Calu3 (cell line): Measurements from ENCODE around the gene NEDD9. TPM values are rescaled to one million over a fixed set of nuclear protein-coding genes. Genes with fewer than 3 reads are reported as not detected.

Experiments
- BruUV-seq: library from RNA; stranded (reverse); fragments of 400-500 nt; replicated peaks from 2 replicates; lab custom pipeline; 2021; lab: Mats Ljungman, UMichigan
- CTCF ChIA-PET: fragments of 300-600 bp; sonication (Branson Sonifier 250); formaldehyde crosslinking; loops from one replicate; lab custom pipeline; 2022; ENCODE audit warnings: antibody characterized with exemption; lab: Charles Lee
- DNase-seq: peaks from one replicate; pipeline ENCODE4 v3.0.0; 2022
- H3K27ac Mint-ChIP-seq: one replicate; pipeline ENCODE4 v1.8.0; 2022; ENCODE audit warnings: mixed read lengths; ENCODE audit not compliant: unreplicated experiment
- H3K27me3 Mint-ChIP-seq: one replicate; pipeline ENCODE4 v1.8.0; 2022; ENCODE audit warnings: mixed read lengths; ENCODE audit not compliant: unreplicated experiment
- H3K36me3 Mint-ChIP-seq: one replicate; pipeline ENCODE4 v1.8.0; 2022; ENCODE audit warnings: mild to moderate bottlenecking, moderate library complexity, mixed read lengths; ENCODE audit not compliant: insufficient read depth, unreplicated experiment
- H3K4me1 Mint-ChIP-seq: one replicate; pipeline ENCODE4 v1.8.0; 2022; ENCODE audit warnings: mild to moderate bottlenecking, low read depth, mixed read lengths; ENCODE audit not compliant: unreplicated experiment
- H3K4me3 Mint-ChIP-seq: one replicate; pipeline ENCODE4 v1.8.0; 2022; ENCODE audit warnings: mild to moderate bottlenecking, low read depth, moderate library complexity, mixed read lengths; ENCODE audit not compliant: unreplicated experiment
- H3K9me3 Mint-ChIP-seq: one replicate; pipeline ENCODE4 v1.8.0; 2022; ENCODE audit warnings: low read depth, mixed read lengths; ENCODE audit not compliant: unreplicated experiment
- intact Hi-C: fragments of 100-400 bp; cut with micrococcal nuclease; formaldehyde crosslinking; loops from one replicate; pipeline ENCODE4 v1.10.0; 2022; ENCODE audit not compliant: unreplicated experiment
- total RNA-seq: library from RNA; stranded (reverse); gene quantifications from 2 replicates; pipeline ENCODE4 v1.2.3, GENCODE V29; 2022
- TF ChIP-seq, protein P1 (sequence below): fragments of 200-600 bp; IDR thresholded peaks from one replicate; pipeline ENCODE4 v1.8.0; 2022; ENCODE audit warnings: antibody characterized with exemption; ENCODE audit not compliant: unreplicated experiment

The NEDD9 gene
- total RNA-seq, 1 experiment from 2014 or later = 28.1 TPM

DNA sequence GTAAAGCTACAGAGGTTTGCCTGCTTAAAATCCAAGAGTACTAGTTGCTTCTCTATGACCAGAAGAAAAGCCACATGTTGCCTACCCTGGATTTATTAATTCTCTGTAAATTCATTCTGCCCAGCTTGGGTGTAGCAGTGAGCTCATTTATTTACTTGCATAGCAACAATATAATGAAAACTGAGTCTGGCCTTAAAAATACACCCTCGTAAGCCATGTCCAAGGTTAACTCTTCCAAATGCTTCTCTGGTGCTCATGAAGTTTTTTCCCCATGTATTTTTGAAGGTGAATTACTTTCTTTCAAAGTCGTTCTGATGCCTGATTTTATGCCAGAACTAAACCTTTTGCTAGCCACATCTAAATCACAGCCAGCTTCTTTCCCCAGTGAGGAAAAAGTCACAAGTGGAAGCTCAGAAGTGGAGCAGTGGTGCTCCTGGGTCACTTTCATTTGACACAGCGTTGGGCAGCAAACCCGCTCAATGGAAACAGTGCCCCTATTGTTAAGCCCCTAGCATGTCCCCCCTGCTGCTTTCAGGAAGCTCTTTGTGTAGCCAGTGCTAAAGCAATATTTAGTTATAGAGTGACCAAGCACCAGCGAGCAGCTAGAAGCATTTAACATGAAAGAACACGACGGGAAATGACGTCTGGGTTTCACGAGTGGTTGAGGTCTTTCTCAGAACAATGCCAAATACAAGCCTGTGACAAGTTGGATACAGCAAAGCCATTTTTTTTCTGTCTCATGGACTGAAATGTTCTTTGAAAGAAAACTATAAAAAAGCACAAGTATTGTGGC lies 29.8 kb downstream of the NEDD9 start:
- no peaks in the 10 kb centered on the region for H3K27me3 Mint-ChIP-seq
- H3K27ac Mint-ChIP-seq = peak overlapping the region; percentile 99
- peak overlapping the region; percentile 39 for H3K4me3 Mint-ChIP-seq
- intact Hi-C loops = no loop called here
- TSS peak; percentile 80 for BruUV-seq
- H3K9me3 Mint-ChIP-seq = no peaks in the 10 kb centered on the region
- peaks cover 44% of the 10 kb centered on the region for H3K36me3 Mint-ChIP-seq
- H3K4me1 Mint-ChIP-seq = peaks cover 64% of the 10 kb centered on the region
- CTCF ChIA-PET = interaction anchor here (0.9 to 1.4 kb wide), 2 partner anchors 24 to 27 kb away, joined by 3 to 4 read pairs; no protein-coding TSS in a partner anchor
- DNase-seq = peak; percentile 47
- TF ChIP-seq, protein P1, sequence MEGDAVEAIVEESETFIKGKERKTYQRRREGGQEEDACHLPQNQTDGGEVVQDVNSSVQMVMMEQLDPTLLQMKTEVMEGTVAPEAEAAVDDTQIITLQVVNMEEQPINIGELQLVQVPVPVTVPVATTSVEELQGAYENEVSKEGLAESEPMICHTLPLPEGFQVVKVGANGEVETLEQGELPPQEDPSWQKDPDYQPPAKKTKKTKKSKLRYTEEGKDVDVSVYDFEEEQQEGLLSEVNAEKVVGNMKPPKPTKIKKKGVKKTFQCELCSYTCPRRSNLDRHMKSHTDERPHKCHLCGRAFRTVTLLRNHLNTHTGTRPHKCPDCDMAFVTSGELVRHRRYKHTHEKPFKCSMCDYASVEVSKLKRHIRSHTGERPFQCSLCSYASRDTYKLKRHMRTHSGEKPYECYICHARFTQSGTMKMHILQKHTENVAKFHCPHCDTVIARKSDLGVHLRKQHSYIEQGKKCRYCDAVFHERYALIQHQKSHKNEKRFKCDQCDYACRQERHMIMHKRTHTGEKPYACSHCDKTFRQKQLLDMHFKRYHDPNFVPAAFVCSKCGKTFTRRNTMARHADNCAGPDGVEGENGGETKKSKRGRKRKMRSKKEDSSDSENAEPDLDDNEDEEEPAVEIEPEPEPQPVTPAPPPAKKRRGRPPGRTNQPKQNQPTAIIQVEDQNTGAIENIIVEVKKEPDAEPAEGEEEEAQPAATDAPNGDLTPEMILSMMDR = no peak

DNA sequence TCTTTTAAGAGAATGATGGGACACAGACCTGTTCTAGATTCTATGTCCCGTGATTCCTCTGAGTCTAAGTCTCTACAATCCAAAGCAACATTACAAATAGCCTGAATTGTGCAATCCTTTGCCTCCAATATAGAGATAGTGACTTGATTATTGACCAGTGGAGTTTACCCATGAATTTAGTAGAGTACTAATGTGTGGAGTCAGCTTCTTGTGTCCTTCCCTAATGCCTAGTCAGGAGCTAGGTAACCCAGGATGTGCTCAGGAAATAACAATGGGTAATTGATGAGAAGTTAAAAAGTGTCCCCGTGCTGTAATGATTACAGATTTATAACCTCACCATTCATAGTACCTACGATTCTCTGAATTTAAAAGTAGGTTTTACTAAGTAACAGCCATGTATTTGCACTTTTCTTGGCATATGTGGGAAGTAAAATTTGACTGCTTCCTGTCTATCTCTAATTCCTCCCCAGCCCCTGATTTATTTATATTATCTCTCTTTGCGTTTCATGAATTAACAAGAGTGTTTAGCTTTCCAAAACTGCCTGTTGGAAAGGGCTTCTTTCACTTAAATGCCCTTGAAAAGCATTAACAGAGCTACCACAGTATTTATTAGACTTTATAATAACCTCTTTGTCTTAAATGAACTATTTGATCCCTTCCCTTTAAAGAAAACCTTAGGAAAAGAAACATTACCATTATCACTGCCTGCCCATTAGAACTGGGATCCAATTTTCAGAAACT lies 30.5 kb downstream of the NEDD9 start:
- CTCF ChIA-PET = interaction anchor here (0.9 to 1.4 kb wide), 2 partner anchors 25 to 28 kb away, joined by 3 to 4 read pairs; no protein-coding TSS in a partner anchor
- H3K27me3 Mint-ChIP-seq = no peaks in the 10 kb centered on the region
- H3K36me3 Mint-ChIP-seq = peaks cover 44% of the 10 kb centered on the region
- TF ChIP-seq, protein P1 = no peak
- intact Hi-C loops = no loop called here
- H3K9me3 Mint-ChIP-seq = no peaks in the 10 kb centered on the region
- no peak for DNase-seq
- H3K27ac Mint-ChIP-seq = peak overlapping the region; percentile 99
- no TSS peak for BruUV-seq
- peaks cover 66% of the 10 kb centered on the region for H3K4me1 Mint-ChIP-seq
- no peak overlapping the region for H3K4me3 Mint-ChIP-seq

DNA sequence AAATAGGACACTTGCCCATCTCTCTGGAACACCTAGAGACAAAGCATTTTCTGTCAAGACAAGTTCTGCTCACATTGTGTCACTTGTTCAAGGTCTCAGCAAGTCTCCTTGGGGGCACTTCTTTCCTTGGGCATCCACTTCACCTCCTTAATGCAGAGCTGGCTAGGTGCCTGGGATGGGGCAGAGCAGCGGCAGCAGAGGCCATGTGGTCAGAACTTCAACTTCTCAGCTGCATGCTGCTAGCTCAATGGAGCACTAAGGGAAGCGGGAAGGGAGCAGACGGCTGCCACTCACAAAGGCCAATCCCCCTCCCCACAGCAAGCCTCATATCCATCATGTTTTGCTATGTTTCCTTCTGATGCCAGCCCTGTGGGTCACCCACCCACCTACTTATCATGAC lies 31.5 kb downstream of the NEDD9 start:
- TF ChIP-seq, protein P1 = no peak
- H3K4me1 Mint-ChIP-seq = peaks cover 72% of the 10 kb centered on the region
- no peak for DNase-seq
- peaks cover 40% of the 10 kb centered on the region for H3K36me3 Mint-ChIP-seq
- intact Hi-C loops = no loop called here
- H3K4me3 Mint-ChIP-seq = no peak overlapping the region
- no peaks in the 10 kb centered on the region for H3K9me3 Mint-ChIP-seq
- H3K27ac Mint-ChIP-seq = peak overlapping the region; percentile 78
- no peaks in the 10 kb centered on the region for H3K27me3 Mint-ChIP-seq
- no TSS peak for BruUV-seq
- CTCF ChIA-PET = no interaction called here

DNA sequence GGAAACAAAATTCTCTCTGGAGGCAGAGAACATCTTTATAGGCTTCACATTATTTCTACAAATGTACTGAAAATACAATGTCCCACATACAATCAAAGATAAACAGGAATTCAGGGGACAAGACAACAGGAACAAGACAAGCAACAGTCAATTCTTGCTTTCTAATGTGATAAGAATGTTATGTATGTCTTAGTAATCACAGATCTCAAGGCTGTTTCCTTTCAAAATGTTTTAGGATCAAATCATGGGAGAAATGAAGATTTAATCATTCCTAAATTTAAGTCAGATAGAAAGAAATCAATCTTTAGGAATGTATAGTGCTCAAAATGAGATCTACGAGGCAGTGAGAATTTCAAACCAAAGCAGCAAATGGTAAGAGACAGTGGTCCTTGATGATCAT lies 32.1 kb downstream of the NEDD9 start:
- BruUV-seq = no TSS peak
- Mint-ChIP-seq H3K4me1 (peaks cover 76% of the 10 kb centered on the region), H3K27me3 (no peaks in the 10 kb centered on the region), H3K9me3 (no peaks in the 10 kb centered on the region), H3K4me3 (peak overlapping the region; percentile 7), H3K36me3 (peaks cover 45% of the 10 kb centered on the region), H3K27ac (no peak overlapping the region)
- intact Hi-C loops = no loop called here
- no peak for DNase-seq
- TF ChIP-seq, protein P1 = no peak
- CTCF ChIA-PET = no interaction called here
